ENCODE data around the gene FKBP8. TPM values are rescaled to one million over a fixed set of nuclear protein-coding genes. Genes with fewer than 3 reads are reported as not detected.

Gene FKBP8
- total RNA-seq, 1 donor from 2014 or later = 250 TPM

- Mint-ChIP-seq H3K4me3 (peak within 1 kb of the TSS; percentile 73), H3K9me3 (no peaks in the 10 kb centered on the region), H3K36me3 (peaks cover 2% of the 10 kb centered on the region), H3K27ac (peak within 1 kb of the TSS; percentile 88), H3K4me1 (peaks cover 23% of the 10 kb centered on the region), H3K27me3 (ENCODE audit: low read depth) (peaks cover 11% of the 10 kb centered on the region)
- peak; percentile 87 for TF ChIP-seq CTCF (IDR thresholded peaks at IDR 0.05; ENCODE audit: unreplicated experiment)
- DNase-seq (ENCODE audit: low spot score in 2 of 2, unreplicated experiment in 2 of 2) = peak; percentile 72 to 86
Measured at GRCh38 chr19:18588611-18589379, 45.4 kb upstream of the FKBP8 start, which contains the start of gene REX1BD. TSS of gene REX1BD (plus strand) at chr19:18588798. CDS start at chr19:18588802, 4 bp downstream.

- H3K9me3 Mint-ChIP-seq = no peaks in the 10 kb centered on the region
- H3K4me3 Mint-ChIP-seq = peak overlapping the region; percentile 73
- no peak for TF ChIP-seq CTCF (IDR thresholded peaks at IDR 0.05; ENCODE audit: unreplicated experiment)
- peaks cover 20% of the 10 kb centered on the region for H3K4me1 Mint-ChIP-seq
- DNase-seq (ENCODE audit: low spot score in 2 of 2, unreplicated experiment in 2 of 2) = no peak
- peaks cover 2% of the 10 kb centered on the region for H3K36me3 Mint-ChIP-seq
- peak overlapping the region; percentile 83 for H3K27ac Mint-ChIP-seq
- peaks cover 7% of the 10 kb centered on the region for H3K27me3 Mint-ChIP-seq (ENCODE audit: low read depth)
Measured at GRCh38 chr19:18587962-18588610, 44.7 kb upstream of the FKBP8 start.

GRCh38 chr19:18587561-18587960, 44.2 kb upstream of the FKBP8 start:
- peak overlapping the region; percentile 83 for H3K27ac Mint-ChIP-seq

GRCh38 chr19:18586306-18586705, 42.9 kb upstream of the FKBP8 start:
- H3K27ac Mint-ChIP-seq = no peak overlapping the region
- no peak overlapping the region for H3K4me3 Mint-ChIP-seq

More at GRCh38 chr19:18587561-18587960, 44.2 kb upstream of the FKBP8 start:
- H3K4me1 Mint-ChIP-seq = peaks cover 20% of the 10 kb centered on the region
- DNase-seq (ENCODE audit: low spot score in 2 of 2, unreplicated experiment in 2 of 2) = no peak
- H3K27me3 Mint-ChIP-seq (ENCODE audit: low read depth) = peaks cover 9% of the 10 kb centered on the region
- no peak overlapping the region for H3K4me3 Mint-ChIP-seq
- no peak for TF ChIP-seq CTCF (IDR thresholded peaks at IDR 0.05; ENCODE audit: unreplicated experiment)
- no peaks in the 10 kb centered on the region for H3K9me3 Mint-ChIP-seq
- peaks cover 2% of the 10 kb centered on the region for H3K36me3 Mint-ChIP-seq

GRCh38 chr19:18580311-18580710, 36.9 kb upstream of the FKBP8 start:
- H3K4me1 Mint-ChIP-seq = no peaks in the 10 kb centered on the region
- H3K4me3 Mint-ChIP-seq = no peak overlapping the region
- no peaks in the 10 kb centered on the region for H3K9me3 Mint-ChIP-seq
- DNase-seq (ENCODE audit: low spot score in 2 of 2, unreplicated experiment in 2 of 2) = no peak
- no peak overlapping the region for H3K27ac Mint-ChIP-seq
- H3K36me3 Mint-ChIP-seq = peaks cover under 1% of the 10 kb centered on the region
- no peak for TF ChIP-seq CTCF (IDR thresholded peaks at IDR 0.05; ENCODE audit: unreplicated experiment)
- H3K27me3 Mint-ChIP-seq (ENCODE audit: low read depth) = peaks cover 12% of the 10 kb centered on the region

More at GRCh38 chr19:18586306-18586705, 42.9 kb upstream of the FKBP8 start:
- Mint-ChIP-seq H3K9me3 (no peaks in the 10 kb centered on the region), H3K27me3 (ENCODE audit: low read depth) (peaks cover 10% of the 10 kb centered on the region), H3K36me3 (peaks cover 2% of the 10 kb centered on the region), H3K4me1 (peaks cover 20% of the 10 kb centered on the region)
- TF ChIP-seq CTCF (IDR thresholded peaks at IDR 0.05; ENCODE audit: unreplicated experiment) = no peak
- no peak for DNase-seq (ENCODE audit: low spot score in 2 of 2, unreplicated experiment in 2 of 2)

Measured in mesothelial cell of epicardium (in vitro differentiated cells).